ENCODE measurements around the gene TH. TPM values are rescaled to one million over a fixed set of nuclear protein-coding genes. Genes with fewer than 3 reads are reported as not detected.

TH gene
- total RNA-seq, 2 experiments from 2014 or later, result not detected

DNA sequence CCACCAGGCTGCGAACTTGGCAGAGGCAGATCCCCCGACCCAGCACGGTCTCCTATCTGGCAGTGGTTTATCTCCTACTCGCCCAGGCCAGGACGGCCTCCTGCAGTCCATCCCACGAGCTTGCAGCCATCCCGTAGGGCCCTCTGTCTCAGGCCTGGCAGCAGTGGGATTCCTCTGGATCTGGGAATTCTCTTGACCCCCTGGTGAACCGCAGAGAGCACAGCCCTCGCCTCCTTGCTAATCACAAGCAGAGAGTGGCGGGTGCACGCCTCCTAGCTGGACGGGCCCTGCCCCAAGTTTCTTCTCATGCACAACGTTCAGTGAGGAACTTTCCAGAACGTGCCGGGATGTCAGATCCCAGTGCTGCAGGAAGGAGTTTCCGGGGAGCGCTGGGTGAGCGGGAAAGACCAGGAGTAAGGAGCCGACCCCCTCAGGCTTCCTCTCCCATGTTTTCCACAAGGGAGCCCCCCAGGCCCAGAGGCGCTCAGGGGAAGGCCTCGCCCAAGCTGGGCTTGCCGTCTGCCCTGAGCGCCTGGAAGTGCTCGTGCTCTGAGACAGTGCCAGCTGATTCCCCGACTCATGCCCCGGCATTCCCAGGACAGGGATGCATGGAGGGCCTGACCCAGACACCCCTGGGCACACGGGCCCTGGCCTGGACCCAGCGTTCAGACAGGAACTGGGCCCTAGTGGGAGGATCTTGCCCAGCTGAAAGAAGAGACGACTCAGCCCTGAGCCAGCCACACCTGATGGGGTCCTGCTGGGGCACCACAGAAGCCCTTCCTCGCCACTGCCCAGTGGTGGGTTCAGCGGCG is 57.0 kb downstream of the TH start:
- no peaks in the 10 kb centered on the region for H3K36me3 ChIP-seq (ENCODE audit: insufficient read depth, low read length)
- H3K9me3 ChIP-seq (ENCODE audit: low read length), result no peaks in the 10 kb centered on the region
- no peaks in the 10 kb centered on the region for H3K79me2 ChIP-seq (ENCODE audit: insufficient read depth, low read depth, low read length)
- H3K9me2 ChIP-seq (ENCODE audit: insufficient read depth, low read length), result no peaks in the 10 kb centered on the region
- no peak overlapping the region for H3K4me2 ChIP-seq (ENCODE audit: low read length)
- no peaks in the 10 kb centered on the region for H4K20me1 ChIP-seq (ENCODE audit: insufficient read depth, low read length)
- H3K27ac ChIP-seq (ENCODE audit: low read depth, low read length, poor library complexity, severe bottlenecking), result no peak overlapping the region
- no peak overlapping the region for H3K4me3 ChIP-seq (ENCODE audit: low read depth, low read length, poor library complexity, severe bottlenecking)
- no peak for DNase-seq (ENCODE audit: low spot score)
- no TSS peak for BruUV-seq (replicated peaks)
- intact Hi-C loops (cut with micrococcal nuclease; ENCODE audit: unreplicated experiment), result no loop called here
- H2AFZ ChIP-seq (ENCODE audit: low read length), result no peak overlapping the region
- H3K4me1 ChIP-seq (ENCODE audit: insufficient read depth, low read length, poor library complexity, severe bottlenecking), result no peaks in the 10 kb centered on the region
- ChIA-PET CTCF (ENCODE audit: unreplicated experiment) (no interaction called here), POLR2A (no interaction called here)
- TF ChIP-seq, protein P1, sequence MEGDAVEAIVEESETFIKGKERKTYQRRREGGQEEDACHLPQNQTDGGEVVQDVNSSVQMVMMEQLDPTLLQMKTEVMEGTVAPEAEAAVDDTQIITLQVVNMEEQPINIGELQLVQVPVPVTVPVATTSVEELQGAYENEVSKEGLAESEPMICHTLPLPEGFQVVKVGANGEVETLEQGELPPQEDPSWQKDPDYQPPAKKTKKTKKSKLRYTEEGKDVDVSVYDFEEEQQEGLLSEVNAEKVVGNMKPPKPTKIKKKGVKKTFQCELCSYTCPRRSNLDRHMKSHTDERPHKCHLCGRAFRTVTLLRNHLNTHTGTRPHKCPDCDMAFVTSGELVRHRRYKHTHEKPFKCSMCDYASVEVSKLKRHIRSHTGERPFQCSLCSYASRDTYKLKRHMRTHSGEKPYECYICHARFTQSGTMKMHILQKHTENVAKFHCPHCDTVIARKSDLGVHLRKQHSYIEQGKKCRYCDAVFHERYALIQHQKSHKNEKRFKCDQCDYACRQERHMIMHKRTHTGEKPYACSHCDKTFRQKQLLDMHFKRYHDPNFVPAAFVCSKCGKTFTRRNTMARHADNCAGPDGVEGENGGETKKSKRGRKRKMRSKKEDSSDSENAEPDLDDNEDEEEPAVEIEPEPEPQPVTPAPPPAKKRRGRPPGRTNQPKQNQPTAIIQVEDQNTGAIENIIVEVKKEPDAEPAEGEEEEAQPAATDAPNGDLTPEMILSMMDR (conservative IDR thresholded peaks at IDR 0.05; ENCODE audit: low read length), result no peak
- TF ChIP-seq EZH2phosphoT487 (IDR thresholded peaks at IDR 0.05; ENCODE audit: borderline replicate concordance, low read depth, low read length), result no peak

Small RNAs within 50 kb of the gene (microRNA-seq; reads per million reads assigned to microRNA genes)
- not detected for gene MIR4686 (ENCODE audit: borderline replicate concordance)
- gene MIR483 (ENCODE audit: borderline replicate concordance), result not detected

Small RNAs within 50 kb of the gene (small RNA-seq; reads per million reads assigned to genes)
- not detected for gene MIR4686
- gene MIR483, result not detected

Other genes starting within 250 kb of the TH start
- gene MRPL23, start 224.5 kb downstream of the TH start, total RNA-seq (2014; rRNA removed; shearing (Covaris generic)), result 149 and 199 TPM in 2 replicates
- gene MRPL23, start 224.5 kb downstream of the TH start, total RNA-seq (2022), result 107 and 131 TPM in 2 replicates
- not detected in 2 replicates for gene H19, start 174.0 kb downstream of the TH start, total RNA-seq (2014; rRNA removed; shearing (Covaris generic))
- gene H19, start 174.0 kb downstream of the TH start, total RNA-seq (2022), result not detected in 2 replicates
- gene IGF2, start 32.4 kb downstream of the TH start, total RNA-seq (2014; rRNA removed; shearing (Covaris generic)), result not detected in 2 replicates
- gene IGF2, start 32.4 kb downstream of the TH start, total RNA-seq (2022), result not detected in 2 replicates
- gene INS, start 10.6 kb downstream of the TH start, total RNA-seq (2014; rRNA removed; shearing (Covaris generic)), result not detected in 2 replicates
- gene INS, start 10.6 kb downstream of the TH start, total RNA-seq (2022), result not detected in 2 replicates
- gene ASCL2, start 98.8 kb upstream of the TH start, total RNA-seq (2014; rRNA removed; shearing (Covaris generic)), result not detected in 2 replicates
- gene ASCL2, start 98.8 kb upstream of the TH start, total RNA-seq (2022), result not detected in 2 replicates
- gene C11orf21, start 130.1 kb upstream of the TH start, total RNA-seq (2014; rRNA removed; shearing (Covaris generic)), result 0.47 TPM in 1 of 2 replicates, not detected in the other
- 1.9 and 2.5 TPM in 2 replicates for gene C11orf21, start 130.1 kb upstream of the TH start, total RNA-seq (2022)
- gene TSPAN32, start 130.2 kb upstream of the TH start, total RNA-seq (2014; rRNA removed; shearing (Covaris generic)), result 0.69 and 1.1 TPM in 2 replicates
- 1.5 and 2.0 TPM in 2 replicates for gene TSPAN32, start 130.2 kb upstream of the TH start, total RNA-seq (2022)
- gene CD81, start 205.5 kb upstream of the TH start, total RNA-seq (2014; rRNA removed; shearing (Covaris generic)), result 233 and 290 TPM in 2 replicates
- gene CD81, start 205.5 kb upstream of the TH start, total RNA-seq (2022), result 343 and 404 TPM in 2 replicates
- gene TSSC4, start 228.9 kb upstream of the TH start, total RNA-seq (2014; rRNA removed; shearing (Covaris generic)), result 40.4 and 43.5 TPM in 2 replicates
- gene TSSC4, start 228.9 kb upstream of the TH start, total RNA-seq (2022), result 41.3 and 50.9 TPM in 2 replicates

Measured in OCI-LY7 (cell line).